ENCODE results near the gene DNAI2. TPM values are rescaled to one million over a fixed set of nuclear protein-coding genes. Genes with fewer than 3 reads are reported as not detected.

The DNAI2 gene
- total RNA-seq, 2 donors from 2014 or later, result not detected

- Mint-ChIP-seq H3K36me3 (ENCODE audit: low read depth) (no peaks in the 10 kb centered on the region), H3K27me3 (ENCODE audit: insufficient read depth) (peaks cover 18% of the 10 kb centered on the region), H3K27ac (no peak overlapping the region), H3K4me3 (no peak overlapping the region), H3K9me3 (peaks cover 4% of the 10 kb centered on the region), H3K4me1 (peaks cover 6% of the 10 kb centered on the region)
- DNase-seq, result no peak
- Histone ChIP-seq H3K36me3 (ENCODE audit: control insufficient read depth, insufficient read depth, low read length) (no peaks in the 10 kb centered on the region), H3K4me1 (ENCODE audit: control insufficient read depth, insufficient read depth, low read length) (no peaks in the 10 kb centered on the region), H3K9ac (ENCODE audit: extremely low read depth, low read length, poor library complexity, severe bottlenecking) (no peak overlapping the region), H3K9me3 (ENCODE audit: control insufficient read depth, low read length) (no peaks in the 10 kb centered on the region), H3K4me3 (ENCODE audit: low read length) (no peak overlapping the region), H3K27ac (ENCODE audit: low read depth, low read length) (no peak overlapping the region), H3K27me3 (ENCODE audit: control insufficient read depth, insufficient read depth, low read length, poor library complexity, severe bottlenecking) (no peaks in the 10 kb centered on the region)
- no peak for TF ChIP-seq CTCF (conservative IDR thresholded peaks at IDR 0.05)
- WGBS, 2 experiments (ENCODE audit: insufficient coverage in 1 of 2, insufficient read length in 1 of 2), result 84 to 86% methylated on average over 6 to 17 of the region's 17 CpGs
These were observed 24.3 kb upstream of the DNAI2 start for GRCh38 chr17:74249590-74250270.

- Mint-ChIP-seq H3K27ac (no peak overlapping the region), H3K4me3 (no peak overlapping the region), H3K9me3 (peaks cover 4% of the 10 kb centered on the region), H3K4me1 (peaks cover 5% of the 10 kb centered on the region), H3K36me3 (ENCODE audit: low read depth) (no peaks in the 10 kb centered on the region), H3K27me3 (ENCODE audit: insufficient read depth) (peaks cover 18% of the 10 kb centered on the region)
- H3K4me3 ChIP-seq (ENCODE audit: low read length), result no peak overlapping the region
- H3K36me3 ChIP-seq (ENCODE audit: control insufficient read depth, insufficient read depth, low read length), result no peaks in the 10 kb centered on the region
- no peak for DNase-seq
- H3K9me3 ChIP-seq (ENCODE audit: control insufficient read depth, low read length), result no peaks in the 10 kb centered on the region
- H3K4me1 ChIP-seq (ENCODE audit: control insufficient read depth, insufficient read depth, low read length), result no peaks in the 10 kb centered on the region
- TF ChIP-seq CTCF (conservative IDR thresholded peaks at IDR 0.05), result no peak
- no peak overlapping the region for H3K9ac ChIP-seq (ENCODE audit: extremely low read depth, low read length, poor library complexity, severe bottlenecking)
- no peak overlapping the region for H3K27ac ChIP-seq (ENCODE audit: low read depth, low read length)
- H3K27me3 ChIP-seq (ENCODE audit: control insufficient read depth, insufficient read depth, low read length, poor library complexity, severe bottlenecking), result no peaks in the 10 kb centered on the region
- WGBS, 2 experiments (ENCODE audit: insufficient coverage in 1 of 2, insufficient read length in 1 of 2), result 76 to 93% methylated on average over 4 to 12 of the region's 12 CpGs
These were observed 23.6 kb upstream of the DNAI2 start for GRCh38 chr17:74250324-74250995.

- Histone ChIP-seq H3K4me1 (ENCODE audit: control insufficient read depth, insufficient read depth, low read length) (no peaks in the 10 kb centered on the region), H3K9me3 (ENCODE audit: control insufficient read depth, low read length) (no peaks in the 10 kb centered on the region), H3K27me3 (ENCODE audit: control insufficient read depth, insufficient read depth, low read length, poor library complexity, severe bottlenecking) (no peaks in the 10 kb centered on the region), H3K27ac (ENCODE audit: low read depth, low read length) (no peak overlapping the region), H3K4me3 (ENCODE audit: low read length) (no peak overlapping the region), H3K9ac (ENCODE audit: extremely low read depth, low read length, poor library complexity, severe bottlenecking) (no peak overlapping the region), H3K36me3 (ENCODE audit: control insufficient read depth, insufficient read depth, low read length) (no peaks in the 10 kb centered on the region)
- H3K4me1 Mint-ChIP-seq, result peaks cover 2% of the 10 kb centered on the region
- H3K4me3 Mint-ChIP-seq, result no peak overlapping the region
- H3K36me3 Mint-ChIP-seq (ENCODE audit: low read depth), result no peaks in the 10 kb centered on the region
- peaks cover 15% of the 10 kb centered on the region for H3K27me3 Mint-ChIP-seq (ENCODE audit: insufficient read depth)
- no peak for DNase-seq
- no peak overlapping the region for H3K27ac Mint-ChIP-seq
- TF ChIP-seq CTCF (conservative IDR thresholded peaks at IDR 0.05), result no peak
- H3K9me3 Mint-ChIP-seq, result peaks cover 4% of the 10 kb centered on the region
- WGBS, 2 experiments (ENCODE audit: insufficient coverage in 1 of 2, insufficient read length in 1 of 2), result 87 to 100% methylated on average over 2 to 8 of the region's 8 CpGs
These were observed 23.0 kb upstream of the DNAI2 start for GRCh38 chr17:74251051-74251450.
